Panc1 (cell line): ENCODE results near the gene MFAP4. TPM values are rescaled to one million over a fixed set of nuclear protein-coding genes. Genes with fewer than 3 reads are reported as not detected.

Source experiments
- ATAC-seq: fragments of 200-7000 bp; cut with Tn5 transposase; 2 replicates; pipeline ENCODE4 v1.9.1; 2020; ENCODE audit warnings: mild to moderate bottlenecking, moderate library complexity
- BruUV-seq: library from RNA; stranded (reverse); fragments of 400-500 nt; replicated peaks from 2 replicates; lab custom pipeline; 2021; lab: Mats Ljungman, UMichigan
- CTCF ChIA-PET: fragments of 300-600 bp; sonication (Branson Sonifier 250); formaldehyde crosslinking; loops from one replicate; lab custom pipeline; 2022; ENCODE audit warnings: antibody characterized with exemption; lab: Charles Lee
- POLR2A ChIA-PET: fragments of 300-600 bp; sonication (Branson Sonifier 250); formaldehyde crosslinking; loops from one replicate; lab custom pipeline; 2022; ENCODE audit warnings: antibody characterized with exemption; lab: Charles Lee
- DNase-seq: peaks from one replicate; pipeline ENCODE4 v3.0.0-alpha.2; 2010; ENCODE audit warnings: low read depth, low spot score
- H3K27ac ChIP-seq: 2 replicates; pipeline ENCODE4 v1.5.1; 2011; ENCODE audit warnings: mild to moderate bottlenecking, low read length, inconsistent platforms
- H3K27me3 ChIP-seq: fragments of 200-500 bp; sonication (Bioruptor generic); 2 replicates; pipeline ENCODE4 v1.6.0; 2014; ENCODE audit warnings: low read length, inconsistent platforms; ENCODE audit not compliant: control insufficient read depth, insufficient read depth
- H3K36me3 ChIP-seq: fragments of 200-500 bp; sonication (Bioruptor generic); 2 replicates; pipeline ENCODE4 v1.5.1; 2014; ENCODE audit warnings: inconsistent platforms, mild to moderate bottlenecking, low read length, moderate library complexity; ENCODE audit not compliant: control insufficient read depth, insufficient read depth
- H3K4me1 ChIP-seq: 2 replicates; pipeline ENCODE4 v1.5.1; 2011; ENCODE audit warnings: inconsistent platforms, mild to moderate bottlenecking, low read length, moderate library complexity; ENCODE audit not compliant: control insufficient read depth, insufficient read depth
- H3K4me3 ChIP-seq, 2 experiments: 2 replicates each; pipeline ENCODE4 v1.5.1; 2011 to 2012; ENCODE audit warnings: low read depth in 2 of 2, low read length in 2 of 2, mild to moderate bottlenecking in 2 of 2, inconsistent platforms in 1 of 2, moderate library complexity in 1 of 2
- H3K9me3 ChIP-seq: fragments of 200-500 bp; sonication (Bioruptor generic); 2 replicates; pipeline ENCODE4 v1.5.1; 2014; ENCODE audit warnings: low read depth, mild to moderate bottlenecking, inconsistent platforms, low read length, moderate library complexity; ENCODE audit not compliant: control insufficient read depth, insufficient read depth
- CTCF ChIP-seq: fragments of 450-650 bp; IDR thresholded peaks from 2 replicates; pipeline ENCODE4 v1.5.1; 2017; ENCODE audit warnings: mild to moderate bottlenecking
- POLR2AphosphoS5 ChIP-seq: IDR thresholded peaks from 2 replicates; pipeline ENCODE4 v1.6.1; 2012; ENCODE audit warnings: mild to moderate bottlenecking, low read depth, low read length, moderate library complexity
- REST ChIP-seq, 2 experiments: IDR thresholded peaks; 2 replicates each; pipeline ENCODE4 v1.6.1; 2011 to 2012; ENCODE audit warnings: low read depth in 2 of 2, control low read depth in 1 of 2, low read length in 1 of 2, mild to moderate bottlenecking in 1 of 2, moderate library complexity in 1 of 2; ENCODE audit not compliant: insufficient read depth in 1 of 2
- SIN3A ChIP-seq: IDR thresholded peaks from 2 replicates; pipeline ENCODE4 v1.6.1; 2012; ENCODE audit warnings: low read depth, mild to moderate bottlenecking, low read length, moderate library complexity, borderline replicate concordance; ENCODE audit not compliant: insufficient read depth
- TCF7L2 ChIP-seq: IDR thresholded peaks from 2 replicates; pipeline ENCODE4 v1.6.1; 2011; ENCODE audit warnings: mild to moderate bottlenecking, low read depth, low read length, inconsistent platforms
- in situ Hi-C: cut with HindIII; loops from 2 replicates; pipeline ENCODE4 v1.10.0; 2016; ENCODE audit warnings: low sequenced_read_pairs, low pct_unique_long_range_greater_than_20kb
- intact Hi-C: fragments of 100-400 bp; cut with micrococcal nuclease; formaldehyde crosslinking; loops from one replicate; pipeline ENCODE4 v1.10.0; 2022; ENCODE audit not compliant: unreplicated experiment
- total RNA-seq: library from RNA; stranded (reverse); gene quantifications from one replicate; pipeline ENCODE4 v1.2.1, GENCODE V29; 2021; ENCODE audit not compliant: unreplicated experiment

MFAP4 gene
- total RNA-seq, 1 experiment from 2014 or later = 0.92 TPM

- BruUV-seq = no TSS peak
- Histone ChIP-seq H3K27ac (no peak overlapping the region), H3K4me1 (peaks cover 8% of the 10 kb centered on the region), H3K27me3 (no peaks in the 10 kb centered on the region), H3K9me3 (no peaks in the 10 kb centered on the region), H3K36me3 (peaks cover 3% of the 10 kb centered on the region), H3K4me3 (no peak overlapping the region)
- no peak for DNase-seq
- TF ChIP-seq POLR2AphosphoS5 = no peak
- TF ChIP-seq TCF7L2 = no peak
- no peak for TF ChIP-seq SIN3A
- no peak for TF ChIP-seq REST (IDR thresholded peaks at IDR 0.05; ENCODE audit: insufficient read depth in 1 of 2, low read depth in 2 of 2, low read length in 1 of 2)
- no peak for TF ChIP-seq CTCF
- intact Hi-C loops = no loop called here
- ATAC-seq = no peak
- CTCF ChIA-PET = no interaction called here
- in situ Hi-C loops = no loop called here
- POLR2A ChIA-PET = no interaction called here
Observed at GRCh38 chr17:19382531-19383444, 4.2 kb downstream of the MFAP4 start.

- H3K4me3 ChIP-seq = no peak overlapping the region
- no TSS peak for BruUV-seq
- ATAC-seq (no peak), DNase-seq (no peak)
- CTCF ChIA-PET = no interaction called here
- POLR2A ChIA-PET = no interaction called here
- no peak overlapping the region for H3K27ac ChIP-seq
- peaks cover 5% of the 10 kb centered on the region; the same call in 1 of the 2 replicates for H3K4me1 ChIP-seq
- no peaks in the 10 kb centered on the region for H3K9me3 ChIP-seq
- TF ChIP-seq REST (IDR thresholded peaks at IDR 0.05; ENCODE audit: insufficient read depth in 1 of 2, low read depth in 2 of 2, low read length in 1 of 2) (no peak), POLR2AphosphoS5 (no peak), TCF7L2 (no peak)
- no peaks in the 10 kb centered on the region for H3K27me3 ChIP-seq
- in situ Hi-C loops = no loop called here
- intact Hi-C loops = no loop called here
- H3K36me3 ChIP-seq = peaks cover 6% of the 10 kb centered on the region
Observed at GRCh38 chr17:19381741-19382444, 5.1 kb downstream of the MFAP4 start.
